GM21381 (cell line): Measurements from ENCODE around the gene PINK1.
A peak's percentile ranks its signal among the peaks of the same experiment; 100 is the strongest.
"Not testable (repeated sequence)": the region's sequence is repeated elsewhere in the genome, so short reads cannot be mapped to it uniquely, and the experiment has no call there.

Source experiments
- ATAC-seq: cut with Tn5 transposase; IDR thresholded peaks from one replicate; pipeline ENCODE4 v1.9.1; 2021; ENCODE audit warnings: mild to moderate bottlenecking, moderate library complexity; ENCODE audit not compliant: unreplicated experiment

PINK1 gene

DNA sequence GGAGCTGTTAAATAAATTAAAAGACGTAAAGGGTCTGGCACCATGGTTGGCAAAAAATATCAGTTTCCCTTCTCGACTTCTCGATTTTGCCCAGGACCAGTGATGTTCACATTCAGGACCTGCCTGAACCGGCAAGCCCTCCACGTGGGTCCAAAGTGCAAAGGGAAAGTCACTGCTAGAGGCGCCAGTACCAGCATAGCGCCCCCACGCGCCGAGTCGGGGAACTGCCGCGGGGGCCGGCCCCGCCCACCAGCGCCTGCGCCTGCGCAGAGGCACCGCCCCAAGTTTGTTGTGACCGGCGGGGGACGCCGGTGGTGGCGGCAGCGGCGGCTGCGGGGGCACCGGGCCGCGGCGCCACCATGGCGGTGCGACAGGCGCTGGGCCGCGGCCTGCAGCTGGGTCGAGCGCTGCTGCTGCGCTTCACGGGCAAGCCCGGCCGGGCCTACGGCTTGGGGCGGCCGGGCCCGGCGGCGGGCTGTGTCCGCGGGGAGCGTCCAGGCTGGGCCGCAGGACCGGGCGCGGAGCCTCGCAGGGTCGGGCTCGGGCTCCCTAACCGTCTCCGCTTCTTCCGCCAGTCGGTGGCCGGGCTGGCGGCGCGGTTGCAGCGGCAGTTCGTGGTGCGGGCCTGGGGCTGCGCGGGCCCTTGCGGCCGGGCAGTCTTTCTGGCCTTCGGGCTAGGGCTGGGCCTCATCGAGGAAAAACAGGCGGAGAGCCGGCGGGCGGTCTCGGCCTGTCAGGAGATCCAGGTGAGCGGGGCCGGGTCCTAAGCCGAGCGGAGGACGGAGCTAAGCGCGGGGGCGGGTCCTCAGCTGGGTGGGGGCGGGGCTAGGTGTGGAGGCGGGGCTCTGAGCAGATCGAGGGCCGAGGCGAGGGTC is at the start of gene PINK1:
Gene PINK1 (plus strand): TSS at position 269 of the 875 bp plus-strand sequence. CDS start 91 bp downstream, at position 360.
- peak; percentile 71 for ATAC-seq

DNA sequence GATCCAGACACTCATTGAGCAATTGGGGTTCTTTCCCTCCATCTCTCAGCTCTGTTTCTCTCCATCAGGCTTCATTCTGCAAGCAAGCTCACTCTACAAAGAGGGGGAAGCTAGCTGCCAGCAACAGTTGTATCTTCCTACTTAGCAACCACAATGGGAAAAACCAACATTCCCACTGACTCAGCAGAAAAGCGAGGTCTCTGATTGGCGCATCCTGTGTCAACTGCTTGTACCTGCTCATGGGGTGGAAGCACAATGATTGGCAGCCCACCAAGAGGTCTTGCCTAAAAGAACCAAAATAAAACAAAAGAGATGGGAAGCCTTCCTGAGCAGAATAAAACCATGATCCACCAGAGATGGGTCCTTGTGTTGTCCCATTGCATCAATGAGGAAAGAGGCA is 48.4 kb upstream of the PINK1 start:
- ATAC-seq = no peak

DNA sequence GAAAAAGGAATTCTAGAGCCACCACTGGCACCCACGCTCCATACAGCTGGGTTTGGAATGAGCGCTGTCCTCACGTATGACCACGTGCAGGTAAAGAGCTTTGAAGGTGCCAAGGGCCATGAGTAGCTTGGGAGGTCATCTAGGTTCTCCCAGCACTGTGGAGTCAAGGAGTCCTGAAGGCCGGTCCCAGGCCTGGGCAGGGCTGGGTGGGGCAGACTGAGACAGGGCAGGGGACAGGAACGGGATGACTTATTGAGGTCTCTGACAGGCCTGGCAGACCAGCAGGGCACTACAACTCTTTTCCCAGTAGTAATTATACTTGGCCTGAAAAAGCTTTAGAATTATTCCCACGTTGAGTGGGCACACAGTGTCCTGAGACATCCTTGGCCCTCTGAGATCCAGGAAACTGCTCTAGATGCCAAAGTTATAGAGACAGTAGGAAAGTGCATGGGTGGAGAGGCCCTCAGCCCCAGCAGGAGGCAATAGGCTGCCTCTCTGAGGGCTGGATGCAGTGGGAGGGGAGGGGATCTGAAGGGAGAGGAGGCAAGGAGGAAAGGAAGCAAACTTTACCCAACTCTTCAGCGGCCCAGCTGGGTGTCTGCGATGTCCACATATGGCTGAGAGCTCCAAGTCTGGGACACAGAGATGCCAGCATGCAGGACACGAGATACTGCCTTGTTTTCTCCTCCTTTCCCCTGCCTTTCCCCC is 46.2 kb upstream of the PINK1 start:
- no peak for ATAC-seq

DNA sequence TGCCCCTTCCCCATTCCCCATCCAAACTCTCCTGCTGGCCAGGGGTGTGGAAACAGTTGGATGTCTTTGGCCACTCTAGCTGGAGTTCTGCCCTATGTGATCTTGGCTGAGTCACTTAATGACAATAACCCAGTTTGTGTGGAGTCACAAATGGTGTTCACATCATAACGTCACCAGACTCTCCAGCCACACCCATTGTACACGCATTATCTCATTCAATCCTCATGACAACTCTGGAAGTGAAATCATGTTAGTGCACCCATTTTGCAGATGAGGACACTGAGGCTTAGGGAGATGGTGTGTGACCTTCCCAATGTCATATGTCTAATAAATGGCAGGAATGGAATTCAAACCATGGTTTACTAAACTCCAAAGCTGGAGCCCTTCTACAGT is 45.6 kb upstream of the PINK1 start:
- ATAC-seq = no peak

DNA sequence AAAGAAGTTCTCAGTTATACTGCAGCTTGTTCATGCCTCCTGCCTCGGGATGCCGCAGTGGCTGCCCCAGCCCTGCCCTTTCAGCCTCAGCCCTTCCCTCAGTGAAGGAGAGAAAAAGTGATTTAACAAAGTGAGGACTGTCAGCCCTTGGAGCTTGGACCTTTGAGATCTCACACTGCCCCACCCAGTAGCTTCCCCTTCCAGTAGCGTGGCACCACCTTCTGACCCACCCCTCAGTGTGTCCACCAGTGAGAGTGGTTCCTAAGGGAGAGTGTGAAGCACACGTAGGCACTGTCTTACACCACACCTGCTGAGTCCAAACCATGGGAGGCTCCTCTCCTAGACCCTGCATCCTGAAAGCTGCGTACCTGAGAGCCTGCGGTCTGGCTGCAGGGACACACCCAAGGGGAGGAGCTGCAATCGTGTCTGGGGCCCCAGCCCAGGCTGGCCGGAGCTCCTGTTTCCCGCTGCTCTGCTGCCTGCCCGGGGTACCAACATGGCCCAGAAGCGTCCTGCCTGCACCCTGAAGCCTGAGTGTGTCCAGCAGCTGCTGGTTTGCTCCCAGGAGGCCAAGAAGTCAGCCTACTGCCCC is 44.5 kb upstream of the PINK1 start, which contains the start of gene CDA:
Gene CDA (plus strand): TSS at position 464 of the 592 bp plus-strand sequence. CDS start 33 bp downstream, at position 497.
- no peak for ATAC-seq

DNA sequence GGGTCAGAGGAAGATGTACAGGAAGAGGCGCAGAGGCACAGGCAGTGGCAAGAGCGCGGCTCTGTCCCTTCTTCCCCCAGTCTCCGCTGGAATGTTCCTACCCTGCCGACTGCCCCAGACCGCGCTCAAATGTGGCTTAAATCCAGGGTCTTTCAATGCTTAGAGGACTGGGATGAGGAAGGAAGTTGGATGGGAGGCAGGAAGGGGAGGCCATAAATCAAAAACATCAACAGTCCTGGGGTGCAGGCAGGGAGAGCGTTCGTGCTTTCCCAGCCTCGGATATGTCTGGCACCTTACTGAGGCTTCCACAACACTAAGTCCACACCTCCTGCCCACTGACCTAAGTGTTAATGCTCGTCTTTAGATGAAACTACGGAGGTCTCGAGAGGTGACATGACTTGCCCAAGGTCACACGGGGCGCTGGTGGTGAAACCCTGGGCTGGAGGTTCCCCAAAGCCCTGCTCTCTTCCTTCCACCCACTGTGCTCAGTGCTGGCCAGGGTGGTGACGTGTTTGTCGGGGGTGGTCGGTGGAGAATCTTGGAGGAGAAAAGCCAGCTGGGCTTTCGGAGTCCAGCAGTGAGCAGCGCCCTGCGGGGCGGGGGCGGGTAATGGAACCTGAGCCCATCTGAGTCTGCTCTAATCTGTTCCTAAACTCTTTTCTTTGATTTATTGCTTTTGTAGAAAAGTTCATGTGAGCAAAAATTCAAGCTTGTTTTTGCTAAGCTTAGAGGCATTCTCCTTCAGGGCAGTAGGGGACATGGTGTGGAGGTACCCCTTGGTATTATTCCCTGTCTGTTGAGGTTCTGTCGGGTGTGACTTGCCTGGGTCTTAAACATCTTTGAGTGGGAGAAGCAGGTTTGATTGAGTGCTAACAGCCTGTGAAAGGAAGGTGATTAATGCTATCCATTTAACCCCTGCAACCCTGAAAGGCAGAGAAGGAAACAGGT is 43.7 kb upstream of the PINK1 start:
- no peak for ATAC-seq

DNA sequence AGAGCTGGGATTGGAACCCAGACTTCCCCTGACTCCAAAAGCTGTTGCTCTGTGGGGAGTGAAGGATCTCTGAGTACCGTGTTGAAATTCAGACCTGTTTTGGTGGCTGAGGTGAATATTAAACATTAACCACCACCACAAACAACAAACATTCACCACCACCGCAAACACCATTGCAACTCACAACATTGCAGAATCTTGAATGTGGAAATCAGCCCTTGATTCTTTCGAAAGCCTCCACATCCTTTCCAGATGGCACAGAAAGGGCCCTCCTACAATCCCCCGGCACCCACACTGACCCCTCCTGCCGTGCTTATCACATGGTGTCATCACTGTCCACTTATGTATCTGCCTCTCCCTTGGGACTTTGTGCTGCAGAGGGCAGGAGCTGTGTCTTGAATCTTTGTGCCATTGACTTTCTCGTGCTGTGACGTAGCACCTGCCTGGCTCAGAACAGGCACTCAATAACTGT is 42.9 kb upstream of the PINK1 start:
- no peak for ATAC-seq

DNA sequence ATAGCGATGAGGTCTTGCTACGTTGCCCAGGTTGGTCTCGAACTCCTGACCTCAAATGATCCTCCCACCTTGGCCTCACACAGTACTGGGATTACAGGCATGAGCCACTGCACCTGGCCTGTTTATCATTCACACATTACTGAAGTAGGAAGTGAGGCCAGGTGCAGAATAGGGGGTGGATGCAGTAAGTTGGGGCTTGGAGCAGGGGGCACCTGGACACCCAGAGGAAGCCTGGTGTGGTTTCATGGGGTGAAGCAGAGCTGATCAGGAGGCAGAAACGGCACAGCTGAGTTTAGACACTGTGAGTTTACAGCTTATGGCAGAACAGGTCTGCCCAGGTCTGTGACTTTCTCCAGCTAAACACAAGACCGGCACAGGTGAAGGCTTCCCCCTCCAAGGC is 39.5 kb upstream of the PINK1 start:
- ATAC-seq = no peak

DNA sequence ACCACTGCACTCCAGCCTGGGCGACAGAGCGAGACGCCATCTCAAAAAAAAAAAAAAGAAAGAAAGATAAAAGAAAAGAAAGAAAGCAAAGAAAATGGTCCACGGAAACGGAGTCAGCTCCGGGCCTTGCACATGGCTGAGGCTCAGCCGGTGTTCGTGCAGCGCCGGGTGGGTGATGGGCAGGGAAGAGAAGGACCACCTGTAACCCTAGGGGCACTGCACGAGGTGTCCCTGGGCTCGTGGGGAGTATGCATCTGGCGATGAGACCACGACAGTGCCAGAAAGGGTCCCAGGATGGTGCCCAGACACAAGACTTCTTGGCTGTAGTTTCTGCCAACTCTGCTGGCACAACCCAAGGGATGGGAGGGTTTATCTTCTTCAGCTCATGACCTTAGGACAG is 38.5 kb upstream of the PINK1 start:
- no peak for ATAC-seq

DNA sequence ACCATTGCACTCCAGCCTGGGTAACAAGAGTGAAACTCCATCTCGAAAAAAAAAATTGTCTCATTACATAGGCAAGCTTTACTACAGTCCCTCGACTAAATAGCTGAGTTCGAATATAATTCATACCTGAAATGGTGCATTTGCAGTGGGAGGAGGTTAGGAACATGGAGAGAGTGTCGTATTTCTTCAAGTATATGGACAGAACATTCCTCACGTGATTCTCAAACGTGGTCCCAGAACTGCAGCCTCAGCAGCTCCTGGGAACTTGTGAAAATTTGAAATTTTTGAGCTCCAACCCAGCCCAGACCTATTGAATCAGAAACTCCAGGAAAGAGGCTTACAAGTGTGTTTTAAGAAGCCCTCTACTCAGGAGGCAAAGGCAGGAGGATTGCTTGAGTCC is 37.2 kb upstream of the PINK1 start:
- no peak for ATAC-seq

DNA sequence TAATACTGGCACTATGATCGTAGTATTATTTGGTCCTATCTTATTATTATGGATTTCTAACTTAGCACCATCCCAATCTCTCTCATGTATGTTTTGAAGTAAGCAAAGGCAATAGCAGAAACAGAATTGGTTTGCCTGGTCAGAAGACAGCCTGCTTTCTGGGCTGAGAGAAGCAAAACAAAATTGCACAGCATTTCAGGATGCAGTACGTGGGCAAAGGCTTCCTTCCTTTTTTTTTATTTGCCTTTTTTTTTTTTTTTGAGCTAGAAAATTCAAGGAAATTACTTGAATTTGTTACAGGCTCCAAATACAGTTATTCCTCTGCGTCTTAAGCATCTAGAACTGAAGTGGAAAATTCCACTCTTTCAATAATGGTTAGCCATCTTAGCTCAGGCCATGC is 35.6 kb upstream of the PINK1 start:
- no peak for ATAC-seq

DNA sequence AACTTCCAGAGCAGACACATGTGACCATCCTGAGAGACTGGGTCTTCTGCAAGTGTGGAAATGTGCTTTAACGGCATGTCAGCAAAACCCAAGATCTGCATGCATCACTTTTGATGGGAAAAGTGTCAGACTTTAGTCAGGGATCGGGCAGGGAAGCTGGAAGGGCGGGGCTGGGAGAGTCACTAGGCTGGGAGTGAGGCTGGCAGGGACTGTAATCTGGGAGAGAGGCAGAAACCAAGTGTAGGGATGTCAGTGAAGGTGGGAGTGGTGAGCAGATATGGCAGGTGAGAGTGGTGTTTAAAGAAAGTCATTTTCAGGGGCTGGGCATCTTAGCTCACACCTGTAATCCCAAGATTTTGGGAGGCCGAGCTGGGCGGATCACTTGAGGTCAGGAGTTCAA is 33.1 kb upstream of the PINK1 start:
- ATAC-seq = no peak

DNA sequence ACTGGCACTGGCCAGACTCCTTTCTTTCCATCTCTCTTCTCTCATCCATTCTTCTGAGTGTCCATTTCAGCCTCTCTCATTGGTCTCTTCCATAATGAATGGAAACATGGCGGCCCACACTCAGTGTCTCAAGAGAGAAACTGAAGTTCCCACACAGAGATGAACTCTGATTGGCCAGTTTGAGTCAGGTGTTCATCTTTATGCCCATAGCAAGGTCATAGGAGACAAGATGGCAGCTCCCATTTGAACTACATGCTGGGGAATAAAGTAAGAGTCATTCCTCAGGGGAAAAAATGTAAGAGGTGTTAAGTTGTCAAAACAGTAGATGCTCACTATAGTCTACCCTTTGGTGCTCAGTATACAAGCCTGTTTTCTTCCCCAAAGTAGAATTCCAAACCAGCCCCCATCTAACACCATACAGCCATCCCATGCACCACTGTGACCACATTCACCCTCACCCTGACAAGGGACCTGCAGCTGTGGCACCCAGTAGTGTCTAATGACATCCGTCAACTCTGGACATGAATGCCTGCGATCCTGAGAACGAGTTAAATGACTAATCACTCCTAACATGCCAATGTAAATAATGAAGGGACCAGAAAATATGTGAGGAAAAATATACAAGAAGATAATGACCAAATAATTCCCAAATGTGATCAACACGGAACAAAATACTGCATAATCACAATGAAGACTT is 32.0 kb upstream of the PINK1 start:
- no peak for ATAC-seq

DNA sequence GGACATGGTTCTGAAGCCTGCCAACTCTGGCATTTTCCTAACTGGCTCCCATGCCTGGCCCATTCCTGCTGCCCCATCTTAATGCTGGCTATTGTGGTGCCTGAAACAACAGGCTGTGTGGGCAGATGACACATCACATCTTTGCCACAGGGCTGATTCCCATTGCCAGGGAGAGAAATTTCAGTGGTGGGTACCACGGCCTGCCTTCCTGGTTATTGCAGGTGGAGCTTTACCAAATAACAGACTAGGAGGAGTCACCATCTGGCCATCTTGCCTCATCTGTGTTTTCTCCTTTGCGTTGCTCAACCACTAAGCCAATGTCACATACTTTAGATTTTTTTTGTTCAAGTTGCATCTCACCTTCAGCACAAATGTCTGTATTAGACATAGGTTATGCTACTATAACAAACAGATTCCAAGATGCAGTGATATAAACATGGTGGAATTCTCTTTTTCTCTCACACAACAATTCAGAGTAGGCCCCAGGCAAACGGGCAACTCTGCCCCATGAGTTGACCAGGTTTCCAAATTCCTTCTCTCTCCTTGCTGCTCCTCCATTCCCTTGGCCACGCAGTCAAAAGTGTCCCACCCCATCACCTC is 30.3 kb upstream of the PINK1 start:
- ATAC-seq = no peak

DNA sequence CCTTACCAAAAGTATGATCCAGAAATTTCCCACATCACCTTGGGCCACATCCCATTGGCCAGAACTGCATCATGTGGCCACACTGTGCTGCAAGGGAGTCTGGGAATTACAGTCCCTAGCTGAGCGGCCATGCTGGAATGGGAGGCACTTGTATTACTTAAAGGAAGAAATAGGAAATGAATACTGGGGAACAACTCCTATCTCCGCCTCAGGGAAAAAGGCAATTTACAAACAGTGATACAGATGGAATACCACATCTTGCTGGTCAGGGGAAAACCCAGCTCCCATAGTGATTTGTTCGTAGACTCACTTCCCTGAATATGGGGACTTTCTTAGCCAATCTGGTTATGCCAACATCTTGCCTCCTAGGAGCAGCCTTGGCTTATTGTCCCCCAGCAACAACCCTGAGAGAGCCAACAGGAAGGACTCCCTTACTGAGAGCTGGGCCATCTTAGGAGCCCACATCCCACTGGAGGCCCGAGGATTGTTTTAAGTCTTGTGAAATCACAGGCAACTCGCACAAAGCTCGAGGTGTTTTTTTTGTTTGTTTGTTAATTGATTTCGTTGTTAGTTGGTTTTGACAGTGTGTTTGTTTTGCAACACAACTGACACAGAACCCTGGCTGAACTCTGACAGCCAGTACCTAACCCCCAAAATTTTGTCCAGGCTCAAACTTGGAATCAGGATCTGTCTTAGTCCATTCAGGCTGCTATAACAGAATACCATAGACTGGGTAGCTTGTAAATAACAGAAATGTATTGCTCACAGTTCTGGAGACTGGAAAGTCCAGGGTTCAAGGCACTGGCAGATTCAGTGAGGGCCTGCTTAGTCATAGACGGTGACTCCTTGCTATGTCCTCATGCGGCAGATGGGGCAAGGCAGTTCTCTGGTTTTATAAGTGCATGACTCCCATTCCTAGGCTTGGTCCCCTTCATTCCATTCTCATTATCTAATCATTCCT is 29.5 kb upstream of the PINK1 start:
- ATAC-seq = no peak

DNA sequence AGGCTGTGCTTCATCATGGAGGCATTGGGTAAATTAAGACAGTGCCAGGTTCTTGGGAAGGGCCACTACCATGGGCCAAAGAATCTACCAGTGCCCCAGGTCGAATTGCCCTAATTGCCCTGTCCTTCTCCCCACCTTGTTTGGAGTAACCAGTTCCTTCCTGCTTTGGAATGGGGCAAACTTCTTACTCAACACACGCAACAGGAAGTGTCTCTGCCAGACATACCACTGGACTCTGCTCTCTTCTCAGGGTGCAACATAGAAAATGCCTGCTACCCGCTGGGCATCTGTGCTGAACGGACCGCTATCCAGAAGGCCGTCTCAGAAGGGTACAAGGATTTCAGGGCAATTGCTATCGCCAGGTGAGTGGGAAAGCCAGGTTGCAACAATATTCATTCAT is 28.6 kb upstream of the PINK1 start:
- ATAC-seq = no peak

DNA sequence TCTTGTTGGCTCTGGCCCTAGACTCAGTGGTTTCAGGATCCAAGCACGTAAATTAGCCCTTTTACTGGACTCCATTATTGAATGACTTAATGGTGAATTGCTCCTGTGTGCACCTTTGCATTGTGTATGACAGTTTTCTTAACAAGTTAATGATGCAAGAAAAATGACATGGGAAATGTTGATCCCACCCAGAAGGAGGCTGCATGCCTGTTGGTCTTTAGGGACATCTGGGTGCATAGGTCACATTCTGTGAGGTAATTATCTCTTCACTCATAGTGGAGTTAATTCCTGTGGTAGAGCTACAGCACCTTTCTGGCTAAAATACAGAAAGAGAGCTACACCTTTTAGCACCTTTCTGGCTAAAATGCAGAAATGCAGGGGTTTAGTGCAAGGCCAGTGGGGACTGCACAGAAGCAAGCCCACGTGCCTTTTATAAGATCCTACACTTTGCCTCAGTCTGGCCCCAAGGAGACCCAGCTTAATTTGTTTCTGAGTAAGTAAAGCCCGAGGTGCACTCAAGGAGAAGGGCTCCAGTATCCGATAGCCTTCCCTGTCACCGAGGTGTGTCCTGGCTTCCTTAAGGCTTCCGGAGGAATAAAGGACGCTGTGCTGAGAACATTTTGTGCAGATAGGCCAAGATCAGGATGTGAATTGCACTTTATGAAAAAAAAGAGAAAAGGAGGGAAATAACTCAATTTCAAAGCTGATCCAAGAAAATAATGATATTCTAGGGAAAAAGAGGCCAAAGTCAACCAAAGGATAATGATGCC is 26.3 kb upstream of the PINK1 start:
- not testable (repeated sequence) for ATAC-seq

DNA sequence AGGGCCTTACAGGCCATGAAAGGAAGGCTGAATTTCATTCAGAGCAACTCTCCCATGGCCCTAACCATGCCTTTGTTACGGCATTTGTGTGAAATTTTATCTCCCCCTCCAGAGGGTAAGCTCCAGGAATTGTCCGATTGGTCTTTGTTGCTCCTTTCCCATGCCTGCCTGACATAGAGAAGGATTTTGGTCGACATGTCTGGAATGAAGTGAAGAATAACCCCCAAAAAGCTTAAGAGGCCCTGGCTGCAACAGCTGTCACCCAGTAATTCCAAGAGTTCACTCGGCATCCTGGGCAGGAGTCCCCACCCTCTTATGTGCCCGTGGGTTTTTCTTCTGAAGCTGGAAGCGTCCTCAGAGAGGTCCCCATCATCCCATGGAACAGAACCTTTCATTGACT is 23.7 kb upstream of the PINK1 start:
- no peak for ATAC-seq
